Renal cortex interstitium (tissue), 11 donors: Measurements from ENCODE around the gene PERCC1. TPM values are rescaled to one million over a fixed set of nuclear protein-coding genes. Genes with fewer than 3 reads are reported as not detected.
"Not testable (repeated sequence)": the region's sequence is repeated elsewhere in the genome, so short reads cannot be mapped to it uniquely, and the experiment has no call there.

Source experiments
- DNase-seq, 11 donors: peaks; one replicate each; pipeline ENCODE4 v3.0.0-alpha.2; 2013; ENCODE audit warnings: low read depth in 9 of 11, low spot score in 4 of 11; ENCODE audit errors: extremely low read depth in 1 of 11
- polyA plus RNA-seq, 3 donors: library from polyadenylated mRNA; unstranded; fragments of 120-200 nt; gene quantifications; one replicate each; pipeline ENCODE4 v1.2.1, GENCODE V29; 2013; ENCODE audit not compliant: insufficient read length in 3 of 3

PERCC1 gene
- polyA plus RNA-seq, 3 donors, result not detected

GRCh38 chr16:1458977-1459341 lies 28.1 kb downstream of the PERCC1 start:
- DNase-seq, result no peak

DNA sequence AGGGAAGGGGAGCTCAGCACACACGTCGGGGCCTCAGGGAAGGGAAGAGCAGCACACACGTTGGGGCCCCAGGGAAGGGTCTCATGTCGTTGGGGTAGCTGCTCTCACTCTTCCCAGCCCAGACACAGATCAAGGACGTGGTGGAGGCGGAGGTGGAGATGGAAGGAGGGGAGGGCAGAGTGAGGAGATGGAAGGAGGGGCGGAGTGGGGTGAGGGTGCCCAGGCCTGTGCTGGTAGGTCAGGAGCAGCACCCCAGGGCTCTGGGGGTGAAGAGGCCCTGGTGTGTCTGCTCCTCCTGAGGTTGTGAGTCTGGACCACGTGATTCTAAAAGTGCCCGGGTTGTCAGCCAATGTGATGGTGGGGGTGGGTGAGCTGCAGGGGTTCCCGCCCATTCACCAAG lies 29.1 kb downstream of the PERCC1 start:
- no peak for DNase-seq

- DNase-seq, result no peak
These were observed 29.8 kb downstream of the PERCC1 start for GRCh38 chr16:1460602-1461138.

- DNase-seq, result no peak
These were observed 30.3 kb downstream of the PERCC1 start for GRCh38 chr16:1461146-1461545.

- DNase-seq, result no peak
These were observed 33.5 kb downstream of the PERCC1 start for GRCh38 chr16:1464196-1464893.

DNA sequence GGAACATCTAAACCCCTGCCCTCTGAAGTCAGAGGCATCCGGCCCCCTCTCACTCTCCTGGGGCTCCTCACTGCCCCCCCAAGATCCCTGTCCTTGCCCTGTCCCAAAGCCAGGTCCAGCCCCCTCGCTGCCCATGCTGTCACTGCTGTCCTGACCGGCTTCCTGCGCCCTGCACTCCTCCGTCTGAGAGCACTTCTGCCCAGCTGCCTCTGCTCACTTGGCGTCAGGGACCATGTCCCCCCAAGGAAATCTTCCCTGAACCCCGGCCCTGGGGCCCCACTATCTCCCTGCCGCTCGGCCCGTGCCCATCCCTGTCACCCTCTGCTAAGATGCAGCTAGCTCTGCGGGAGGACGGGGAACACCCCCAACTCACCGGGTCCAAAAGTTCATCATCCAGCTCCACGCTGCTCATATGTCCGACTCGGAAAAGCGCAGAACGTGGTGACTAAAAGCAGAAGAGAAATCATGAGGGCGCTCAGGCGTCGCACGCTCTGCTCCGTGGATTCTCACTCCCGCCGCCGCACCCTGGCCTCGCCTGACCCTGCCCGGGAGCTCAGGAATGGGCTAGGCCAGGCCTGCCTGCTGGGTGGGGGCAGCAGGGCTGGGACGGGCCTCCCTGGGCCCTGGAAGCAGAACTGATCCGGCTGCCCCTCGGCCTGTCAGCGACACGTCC lies 34.2 kb downstream of the PERCC1 start:
- no peak for DNase-seq

GRCh38 chr16:1465567-1465915 lies 34.7 kb downstream of the PERCC1 start:
- no peak for DNase-seq

GRCh38 chr16:1466054-1466453 lies 35.2 kb downstream of the PERCC1 start:
- DNase-seq, result no peak

GRCh38 chr16:1466968-1467521 lies 36.2 kb downstream of the PERCC1 start:
- DNase-seq, result no peak

DNA sequence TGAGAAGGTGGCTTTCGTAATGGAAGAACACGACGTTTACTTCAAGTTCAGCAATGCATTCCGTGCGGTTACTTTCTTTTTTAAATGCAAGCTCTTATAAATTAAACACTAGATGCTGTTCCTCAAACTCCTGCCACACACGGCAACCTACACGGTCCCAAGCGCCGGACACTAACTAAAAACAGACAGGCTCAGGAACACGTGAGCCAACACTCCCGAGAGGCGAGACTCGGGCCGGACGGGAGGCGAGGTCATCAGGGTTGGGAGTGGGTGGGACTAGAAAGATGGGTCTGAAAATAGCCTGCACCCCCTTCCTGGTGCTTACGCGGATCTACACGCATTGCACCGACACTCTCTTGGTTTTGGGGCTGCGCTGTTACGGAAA lies 37.5 kb downstream of the PERCC1 start:
- no peak for DNase-seq

DNA sequence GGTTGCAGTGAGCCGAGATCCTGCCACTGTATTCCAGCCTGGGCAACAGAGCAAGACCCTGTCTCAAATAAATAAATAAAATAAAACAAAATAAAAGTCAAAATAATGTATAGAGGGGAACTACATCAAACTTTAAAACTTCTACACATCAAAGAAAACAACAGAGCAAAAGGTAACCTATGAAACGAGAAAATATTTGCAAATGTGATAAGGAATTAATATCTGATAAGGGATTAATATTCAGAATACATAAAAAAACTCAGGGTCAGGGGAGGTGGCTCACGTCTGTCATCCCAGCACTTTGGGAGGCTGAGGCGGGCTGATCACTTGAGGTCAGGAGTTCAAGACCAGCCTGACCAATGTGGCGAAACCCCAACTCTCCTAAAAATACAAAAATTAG lies 38.3 kb downstream of the PERCC1 start:
- not testable (repeated sequence) for DNase-seq

DNA sequence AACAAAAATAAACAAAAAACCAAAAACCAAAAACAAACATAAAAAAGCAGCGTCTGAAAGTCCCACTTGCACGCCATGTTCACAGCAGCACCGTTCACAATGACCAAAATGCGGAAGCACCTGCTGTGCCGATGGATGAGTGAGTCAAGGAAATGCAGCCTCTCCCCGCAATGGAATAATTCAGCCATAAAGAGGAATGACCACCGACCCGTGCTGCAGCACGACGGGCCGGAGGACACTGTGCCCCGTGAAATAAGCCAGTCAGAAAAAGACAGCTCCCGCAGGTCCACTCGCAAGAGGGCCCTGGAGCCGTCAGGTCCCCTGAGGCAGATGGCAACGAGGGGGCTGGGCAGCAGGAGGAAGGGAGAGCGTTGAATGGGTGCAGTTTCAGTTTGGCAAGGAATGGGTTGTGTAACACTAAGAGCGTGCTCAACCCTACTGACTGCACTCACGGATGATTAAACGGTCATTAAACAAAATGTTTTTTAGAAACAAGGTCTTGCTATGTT lies 38.9 kb downstream of the PERCC1 start:
- DNase-seq, result no peak

DNA sequence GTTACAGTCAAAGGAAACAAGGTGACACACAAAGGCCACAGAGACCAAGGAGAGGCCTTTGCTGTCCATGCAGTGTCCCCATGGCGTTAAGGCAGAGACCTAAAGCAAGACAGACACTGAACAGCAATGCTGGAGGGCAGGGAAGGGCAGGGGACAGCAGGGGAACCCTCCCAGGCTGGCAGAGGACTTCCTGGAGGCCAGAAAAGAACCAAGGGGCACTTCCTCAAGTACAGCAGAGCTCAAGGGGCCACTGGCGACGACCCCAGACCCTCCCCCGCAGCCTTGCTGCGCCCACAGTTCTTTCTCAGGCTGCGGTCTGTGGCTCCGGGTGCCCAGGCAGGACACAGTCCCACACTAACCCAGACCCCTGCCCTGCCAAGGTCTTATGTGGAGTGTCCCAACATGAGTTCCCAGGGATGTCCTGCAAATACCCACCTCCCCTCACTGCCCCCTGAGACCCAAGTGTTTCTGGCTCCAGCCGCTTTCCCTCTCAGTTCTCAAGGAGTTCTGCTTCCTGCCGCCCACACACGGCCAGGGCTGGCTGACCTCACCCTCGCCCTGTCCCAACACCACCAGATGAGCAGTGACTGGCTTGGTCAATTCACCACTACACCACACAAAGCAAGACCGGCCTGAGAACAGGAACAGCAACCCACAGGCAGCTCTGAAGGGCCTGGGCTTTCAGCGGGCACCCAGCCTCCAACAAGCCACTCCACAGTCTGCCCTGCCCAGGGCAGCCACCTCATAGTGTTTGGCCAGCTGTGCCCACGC lies 39.8 kb downstream of the PERCC1 start:
- no peak for DNase-seq

- DNase-seq, result no peak
These were observed 40.8 kb downstream of the PERCC1 start for GRCh38 chr16:1471569-1472194.

GRCh38 chr16:1472974-1473373 lies 42.1 kb downstream of the PERCC1 start:
- DNase-seq, result no peak

- no peak for DNase-seq
These were observed 43.4 kb downstream of the PERCC1 start for GRCh38 chr16:1474082-1474795.

GRCh38 chr16:1474796-1475551 lies 44.1 kb downstream of the PERCC1 start, which contains the start of gene CLCN7:
Gene CLCN7 (minus strand): TSS chr16:1475028. CDS start chr16:1474974, 54 bp downstream.
- peak; percentile 58 to 81 (median 76) for DNase-seq
